Epithelial cell of proximal tubule (primary cell): ENCODE results near the gene BCL2L1. TPM values are rescaled to one million over a fixed set of nuclear protein-coding genes. Genes with fewer than 3 reads are reported as not detected.
A peak's percentile ranks its signal among the peaks of the same experiment; 100 is the strongest.

Source experiments
- DNase-seq: peaks from one replicate; pipeline ENCODE4 v3.0.0-alpha.2; 2011; ENCODE audit warnings: low read depth
- H3K4me3 ChIP-seq: 2 replicates; pipeline ENCODE4 v1.5.1; 2011; ENCODE audit warnings: low read depth, mild to moderate bottlenecking, low read length
- CTCF ChIP-seq: conservative IDR thresholded peaks from 2 replicates; pipeline ENCODE4 v1.5.1; 2012; ENCODE audit warnings: low read depth, mild to moderate bottlenecking, low read length
- total RNA-seq: library from RNA; depleted of rRNA; stranded (reverse); fragments of >200 nt; gene quantifications from 2 replicates; pipeline ENCODE4 v1.2.3, GENCODE V29; 2015

BCL2L1 gene
- total RNA-seq, 1 donor from 2014 or later = 209 TPM

DNA sequence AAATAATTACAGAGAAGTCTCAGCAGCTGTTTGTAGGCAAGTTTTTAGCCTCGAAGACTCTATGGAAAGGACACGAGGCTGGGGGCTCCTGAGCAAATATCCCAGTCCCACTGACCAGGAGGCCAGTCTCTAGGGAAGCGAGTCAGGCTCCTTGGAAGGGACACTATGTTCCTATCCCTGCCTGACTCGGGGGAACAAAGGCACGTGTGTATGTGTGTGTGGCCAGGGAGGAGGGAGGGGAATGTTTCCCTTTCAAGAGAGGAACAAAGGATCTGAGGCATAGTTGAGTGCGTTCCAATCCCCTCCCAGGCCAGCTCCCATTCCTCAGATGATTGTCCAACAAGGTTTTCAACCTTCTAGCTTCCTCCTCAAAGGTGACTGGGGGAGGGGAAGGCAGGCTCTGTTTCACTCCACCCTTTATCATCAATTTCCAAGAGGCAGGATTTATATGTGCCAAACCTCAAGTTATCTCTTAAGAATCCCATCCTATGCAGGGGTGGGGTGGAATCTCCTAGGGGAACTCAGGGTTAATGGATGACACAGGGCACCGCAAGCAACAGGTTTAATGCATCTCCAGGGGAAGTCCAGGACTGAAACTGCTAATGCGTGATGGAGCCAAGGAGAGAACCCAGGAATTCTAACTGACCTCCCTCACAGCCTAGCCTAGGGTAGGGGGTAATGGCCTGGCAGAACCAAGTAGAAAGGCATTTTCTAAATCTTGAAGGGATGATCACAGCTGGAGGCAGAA is 9.9 kb downstream of the BCL2L1 start:
- TF ChIP-seq CTCF = no peak
- peak overlapping the region; percentile 32 for H3K4me3 ChIP-seq
- DNase-seq = peak; percentile 90

GRCh38 chr20:31712112-31712553 is 10.5 kb downstream of the BCL2L1 start:
- TF ChIP-seq CTCF = no peak
- H3K4me3 ChIP-seq = peak overlapping the region; percentile 17
- DNase-seq = no peak

DNA sequence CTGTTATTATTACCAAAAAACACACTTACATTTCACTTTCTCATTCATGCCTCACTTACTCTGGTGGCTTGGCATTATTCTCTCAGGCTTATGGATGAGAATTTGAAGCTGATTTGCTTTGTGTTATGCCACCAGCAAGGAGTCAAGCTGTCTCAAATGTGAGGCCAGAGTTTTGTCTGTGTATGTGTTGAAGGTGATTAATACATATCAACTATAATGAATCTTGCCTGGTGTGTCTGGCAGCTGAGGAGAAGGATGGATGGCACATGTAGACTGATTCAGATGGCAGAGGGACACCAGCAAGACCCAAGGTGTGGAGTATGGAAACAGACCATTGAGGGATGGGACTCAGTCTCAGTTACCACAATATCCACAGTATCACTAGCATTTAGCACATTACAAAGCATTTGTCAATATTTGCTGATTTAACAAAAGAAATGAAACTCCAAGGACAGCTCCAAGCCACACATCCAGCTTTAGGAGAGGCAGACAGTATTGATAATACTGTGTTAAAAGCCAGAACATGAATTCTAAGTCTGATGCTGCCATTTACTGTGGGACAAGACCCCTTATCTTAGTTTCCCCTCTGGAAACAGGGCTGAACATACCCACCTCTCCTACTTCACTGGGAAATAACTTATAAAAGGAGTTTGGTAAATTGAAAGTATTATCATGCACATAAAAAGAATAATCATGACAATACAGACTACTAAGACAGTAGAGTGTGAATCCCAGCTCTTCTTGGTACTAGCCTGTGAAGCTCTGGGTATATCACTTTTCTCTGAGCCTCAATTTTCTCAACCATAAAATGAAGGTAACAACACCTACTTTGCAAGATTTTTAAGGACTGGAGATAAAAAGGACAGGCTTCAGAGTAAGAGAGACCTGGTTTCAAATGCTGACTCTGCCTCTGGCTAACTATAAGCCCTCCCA is 11.2 kb downstream of the BCL2L1 start:
- peak overlapping the region; percentile 17 for H3K4me3 ChIP-seq
- DNase-seq = no peak
- no peak for TF ChIP-seq CTCF

DNA sequence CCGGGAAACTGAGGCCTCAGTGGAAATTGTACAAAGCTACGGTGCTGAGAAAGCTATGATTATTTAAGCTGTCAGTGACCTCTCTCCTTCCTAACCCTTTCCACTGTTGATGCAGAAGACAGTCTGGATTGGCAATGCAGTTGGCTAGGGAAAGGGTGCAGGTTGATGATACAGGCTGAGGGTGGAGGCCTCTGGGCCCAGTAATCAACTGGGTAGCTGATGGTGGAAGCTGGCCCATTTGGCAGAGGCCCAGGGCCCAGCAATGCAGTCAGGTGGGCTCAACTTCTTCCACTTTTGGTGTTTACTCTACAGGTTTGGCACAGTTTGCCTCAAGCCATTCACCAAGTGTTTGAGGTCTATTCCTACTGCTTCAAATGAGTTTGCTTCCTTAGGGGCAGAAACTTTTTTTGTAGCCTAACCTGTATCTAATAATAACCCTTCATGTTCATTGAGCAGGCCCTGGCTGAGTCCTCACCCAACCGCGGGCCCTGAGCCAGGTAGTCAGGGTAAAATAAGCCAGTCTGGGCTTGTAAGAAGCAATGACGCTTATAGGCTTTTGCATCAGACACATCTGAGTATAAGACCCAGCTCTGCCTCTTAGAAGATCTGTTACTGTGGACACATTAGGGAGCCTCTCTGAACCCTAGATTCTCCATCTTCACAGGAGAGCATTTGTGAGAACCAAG is 12.1 kb downstream of the BCL2L1 start:
- no peak for TF ChIP-seq CTCF
- DNase-seq = no peak
- no peak overlapping the region for H3K4me3 ChIP-seq

GRCh38 chr20:31709939-31710338 is 12.7 kb downstream of the BCL2L1 start:
- no peak for TF ChIP-seq CTCF
- no peak for DNase-seq
- H3K4me3 ChIP-seq = no peak overlapping the region

- TF ChIP-seq CTCF = no peak
- DNase-seq = no peak
- H3K4me3 ChIP-seq = no peak overlapping the region
Observed at GRCh38 chr20:31708736-31709534, 13.7 kb downstream of the BCL2L1 start.
